HEK293 (cell line): ENCODE measurements around the gene CYP4F3.

Experiments
- CTCF ChIA-PET: fragments of 350-600 bp; formaldehyde crosslinking; extraction: SDS; loops from one replicate; lab custom pipeline; 2021; ENCODE audit warnings: antibody characterized with exemption; lab: Yijun Ruan, JAX
- POLR2A ChIA-PET: fragments of 300-600 bp; formaldehyde crosslinking; extraction: SDS; loops from one replicate; lab custom pipeline; 2020; ENCODE audit warnings: antibody characterized with exemption, inconsistent platforms; lab: Yijun Ruan, JAX
- H3K27ac ChIP-seq: fragments of 200-500 bp; sonication (Bioruptor generic); 2 replicates; pipeline ENCODE4 v1.5.1; 2014; ENCODE audit warnings: low read depth, low read length, control low read depth, inconsistent platforms; ENCODE audit errors: extremely low read depth
- H3K36me3 ChIP-seq, 2 experiments: fragments of 200-500 bp in 1 of 2; sonication (Bioruptor generic) in 1 of 2; 1 replicate in 1 of 2; 2 replicates in 1 of 2; pipeline ENCODE4 v1.5.1; 2014 to 2017; ENCODE audit warnings: inconsistent platforms in 2 of 2, low read length in 2 of 2; ENCODE audit not compliant: control insufficient read depth in 2 of 2, insufficient read depth in 1 of 2
- H3K4me1 ChIP-seq: fragments of 200-500 bp; sonication (Bioruptor generic); 2 replicates; pipeline ENCODE4 v1.5.1; 2014; ENCODE audit warnings: mild to moderate bottlenecking, low read length, inconsistent platforms; ENCODE audit not compliant: control insufficient read depth, insufficient read depth
- H3K4me3 ChIP-seq: 2 replicates; pipeline ENCODE4 v1.5.1; 2011; ENCODE audit warnings: low read depth, mild to moderate bottlenecking, control low read depth, low read length, moderate library complexity
- H3K9me3 ChIP-seq: fragments of 200-500 bp; sonication (Bioruptor generic); 2 replicates; pipeline ENCODE4 v1.5.1; 2014; ENCODE audit warnings: low read depth, low read length, inconsistent platforms; ENCODE audit not compliant: control insufficient read depth, insufficient read depth
- GFI1B ChIP-seq: fragments of 450-650 bp; formaldehyde crosslinking; IDR thresholded peaks from 2 replicates; pipeline ENCODE4 v1.5.1; 2016; ENCODE audit warnings: missing biosample characterization, missing genetic modification characterization
- GLIS1 ChIP-seq: fragments of 450-650 bp; formaldehyde crosslinking; IDR thresholded peaks from 2 replicates; pipeline ENCODE4 v1.5.1; 2016; ENCODE audit warnings: missing biosample characterization, missing genetic modification characterization
- IKZF3 ChIP-seq: fragments of 450-650 bp; IDR thresholded peaks from 2 replicates; pipeline ENCODE4 v1.5.0; 2018; ENCODE audit warnings: missing biosample characterization, mild to moderate bottlenecking, missing genetic modification characterization, moderate library complexity
- MYNN ChIP-seq: fragments of 450-650 bp; formaldehyde crosslinking; IDR thresholded peaks from 2 replicates; pipeline ENCODE4 v1.5.1; 2016; ENCODE audit warnings: missing biosample characterization, missing genetic modification characterization, borderline replicate concordance
- ZBTB7A ChIP-seq: fragments of 450-650 bp; formaldehyde crosslinking; IDR thresholded peaks from 2 replicates; pipeline ENCODE4 v1.5.1; 2016; ENCODE audit warnings: low read depth, missing biosample characterization, missing genetic modification characterization
- ZFP41 ChIP-seq: fragments of 450-650 bp; formaldehyde crosslinking; IDR thresholded peaks from 2 replicates; pipeline ENCODE4 v1.5.1; 2016; ENCODE audit warnings: missing biosample characterization, missing genetic modification characterization, borderline replicate concordance
- ZNF114 ChIP-seq: fragments of 450-650 bp; formaldehyde crosslinking; IDR thresholded peaks from 2 replicates; pipeline ENCODE4 v1.5.0; 2017; ENCODE audit warnings: missing biosample characterization, missing genetic modification characterization
- ZNF140 ChIP-seq: fragments of 450-650 bp; formaldehyde crosslinking; IDR thresholded peaks from 2 replicates; pipeline ENCODE4 v1.5.1; 2016; ENCODE audit warnings: missing biosample characterization, missing genetic modification characterization
- ZNF16 ChIP-seq: fragments of 450-650 bp; formaldehyde crosslinking; IDR thresholded peaks from 2 replicates; pipeline ENCODE4 v1.5.1; 2016; ENCODE audit warnings: low read depth, missing biosample characterization, missing genetic modification characterization
- ZNF184 ChIP-seq: fragments of 450-650 bp; IDR thresholded peaks from 2 replicates; pipeline ENCODE4 v1.5.1; 2018; ENCODE audit warnings: missing biosample characterization, mild to moderate bottlenecking, missing genetic modification characterization
- ZNF221 ChIP-seq: fragments of 450-650 bp; formaldehyde crosslinking; IDR thresholded peaks from 2 replicates; pipeline ENCODE4 v1.5.1; 2017; ENCODE audit warnings: missing biosample characterization, missing genetic modification characterization, borderline replicate concordance
- ZNF311 ChIP-seq: fragments of 450-650 bp; formaldehyde crosslinking; IDR thresholded peaks from 2 replicates; pipeline ENCODE4 v1.5.1; 2017; ENCODE audit warnings: missing biosample characterization, missing genetic modification characterization, borderline replicate concordance
- ZNF324 ChIP-seq: fragments of 450-650 bp; formaldehyde crosslinking; IDR thresholded peaks from 2 replicates; pipeline ENCODE4 v1.5.1; 2016; ENCODE audit warnings: missing biosample characterization, missing genetic modification characterization
- ZNF394 ChIP-seq: fragments of 450-650 bp; formaldehyde crosslinking; IDR thresholded peaks from 2 replicates; pipeline ENCODE4 v1.5.1; 2016; ENCODE audit warnings: missing biosample characterization, missing genetic modification characterization, mild to moderate bottlenecking, moderate library complexity, borderline replicate concordance
- ZNF530 ChIP-seq: fragments of 450-650 bp; formaldehyde crosslinking; IDR thresholded peaks from 2 replicates; pipeline ENCODE4 v1.5.1; 2016; ENCODE audit warnings: low read depth, missing biosample characterization, missing genetic modification characterization
- ZNF544 ChIP-seq: fragments of 450-650 bp; formaldehyde crosslinking; IDR thresholded peaks from 2 replicates; pipeline ENCODE4 v1.5.0; 2017; ENCODE audit warnings: missing biosample characterization, missing genetic modification characterization
- ZNF621 ChIP-seq: fragments of 450-650 bp; formaldehyde crosslinking; IDR thresholded peaks from 2 replicates; pipeline ENCODE4 v1.5.1; 2017; ENCODE audit warnings: missing biosample characterization, missing genetic modification characterization
- ZNF626 ChIP-seq: fragments of 450-650 bp; sonication (Bioruptor Pico); formaldehyde crosslinking; IDR thresholded peaks from 2 replicates; pipeline ENCODE4 v1.5.1; 2018; ENCODE audit warnings: missing biosample characterization, missing genetic modification characterization, inconsistent platforms
- ZNF629 ChIP-seq: fragments of 450-650 bp; formaldehyde crosslinking; IDR thresholded peaks from 2 replicates; pipeline ENCODE4 v1.5.1; 2017; ENCODE audit warnings: missing biosample characterization, missing genetic modification characterization
- ZNF76 ChIP-seq: fragments of 450-650 bp; formaldehyde crosslinking; IDR thresholded peaks from 2 replicates; pipeline ENCODE4; 2016; ENCODE audit warnings: low read depth, missing biosample characterization, missing genetic modification characterization, borderline replicate concordance
- ZNF792 ChIP-seq: fragments of 450-650 bp; formaldehyde crosslinking; IDR thresholded peaks from 2 replicates; pipeline ENCODE4 v1.5.1; 2016; ENCODE audit warnings: missing biosample characterization, missing genetic modification characterization
- TF ChIP-seq, protein P1 (sequence below): fragments of 450-650 bp; formaldehyde crosslinking; conservative IDR thresholded peaks from 2 replicates; pipeline ENCODE4 v1.5.1; 2016; ENCODE audit warnings: low read depth, missing biosample characterization, missing genetic modification characterization
- TF ChIP-seq, protein P2 (sequence below): fragments of 450-650 bp; formaldehyde crosslinking; IDR thresholded peaks from 2 replicates; pipeline ENCODE4 v1.5.1; 2016; ENCODE audit warnings: missing biosample characterization, missing genetic modification characterization, low read depth

The CYP4F3 gene

DNA sequence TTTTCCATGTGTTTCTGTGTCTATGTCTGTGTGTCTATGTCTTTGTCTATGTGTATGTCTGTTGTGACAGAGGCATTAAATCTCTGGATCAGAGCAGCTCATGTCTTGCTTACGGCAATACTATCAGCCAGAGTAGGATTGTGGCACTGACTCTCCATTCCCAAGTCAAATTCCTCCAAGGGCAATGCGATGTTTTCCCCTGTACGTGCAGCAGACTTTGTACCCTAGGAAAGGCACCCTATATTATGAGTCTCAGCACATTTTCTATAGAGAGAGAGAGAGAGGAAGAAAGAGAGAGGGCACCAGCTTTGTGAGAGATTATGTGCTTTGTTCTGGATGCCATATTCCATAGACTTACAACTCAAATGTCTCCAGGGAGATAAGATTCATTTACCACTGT is 11.1 kb downstream of the CYP4F3 start (continued):
- TF ChIP-seq, protein P1, sequence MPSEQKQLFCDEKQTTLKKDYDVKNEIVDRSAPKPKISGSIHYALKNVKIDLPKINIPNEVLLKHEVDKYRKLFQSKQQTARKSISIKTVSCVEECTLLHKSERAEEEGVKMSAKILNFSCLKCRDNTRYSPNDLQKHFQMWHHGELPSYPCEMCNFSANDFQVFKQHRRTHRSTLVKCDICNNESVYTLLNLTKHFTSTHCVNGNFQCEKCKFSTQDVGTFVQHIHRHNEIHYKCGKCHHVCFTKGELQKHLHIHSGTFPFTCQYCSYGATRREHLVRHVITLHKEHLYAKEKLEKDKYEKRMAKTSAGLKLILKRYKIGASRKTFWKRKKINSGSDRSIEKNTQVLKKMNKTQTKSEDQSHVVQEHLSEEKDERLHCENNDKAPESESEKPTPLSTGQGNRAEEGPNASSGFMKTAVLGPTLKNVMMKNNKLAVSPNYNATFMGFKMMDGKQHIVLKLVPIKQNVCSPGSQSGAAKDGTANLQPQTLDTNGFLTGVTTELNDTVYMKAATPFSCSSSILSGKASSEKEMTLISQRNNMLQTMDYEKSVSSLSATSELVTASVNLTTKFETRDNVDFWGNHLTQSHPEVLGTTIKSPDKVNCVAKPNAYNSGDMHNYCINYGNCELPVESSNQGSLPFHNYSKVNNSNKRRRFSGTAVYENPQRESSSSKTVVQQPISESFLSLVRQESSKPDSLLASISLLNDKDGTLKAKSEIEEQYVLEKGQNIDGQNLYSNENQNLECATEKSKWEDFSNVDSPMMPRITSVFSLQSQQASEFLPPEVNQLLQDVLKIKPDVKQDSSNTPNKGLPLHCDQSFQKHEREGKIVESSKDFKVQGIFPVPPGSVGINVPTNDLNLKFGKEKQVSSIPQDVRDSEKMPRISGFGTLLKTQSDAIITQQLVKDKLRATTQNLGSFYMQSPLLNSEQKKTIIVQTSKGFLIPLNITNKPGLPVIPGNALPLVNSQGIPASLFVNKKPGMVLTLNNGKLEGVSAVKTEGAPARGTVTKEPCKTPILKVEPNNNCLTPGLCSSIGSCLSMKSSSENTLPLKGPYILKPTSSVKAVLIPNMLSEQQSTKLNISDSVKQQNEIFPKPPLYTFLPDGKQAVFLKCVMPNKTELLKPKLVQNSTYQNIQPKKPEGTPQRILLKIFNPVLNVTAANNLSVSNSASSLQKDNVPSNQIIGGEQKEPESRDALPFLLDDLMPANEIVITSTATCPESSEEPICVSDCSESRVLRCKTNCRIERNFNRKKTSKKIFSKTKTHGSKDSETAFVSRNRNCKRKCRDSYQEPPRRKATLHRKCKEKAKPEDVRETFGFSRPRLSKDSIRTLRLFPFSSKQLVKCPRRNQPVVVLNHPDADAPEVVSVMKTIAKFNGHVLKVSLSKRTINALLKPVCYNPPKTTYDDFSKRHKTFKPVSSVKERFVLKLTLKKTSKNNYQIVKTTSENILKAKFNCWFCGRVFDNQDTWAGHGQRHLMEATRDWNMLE (tag by site-specific recombination): no peak
- TF ChIP-seq ZNF140 (tag by site-specific recombination) (no peak), ZNF76 (tag by site-specific recombination) (no peak), ZBTB7A (tag by site-specific recombination) (no peak), ZNF324 (tag by site-specific recombination) (no peak), MYNN (tag by site-specific recombination) (no peak), ZNF184 (tag by site-specific recombination) (no peak), GLIS1 (tag by site-specific recombination) (no peak), GFI1B (tag by site-specific recombination) (no peak), ZNF311 (no peak), ZNF530 (tag by site-specific recombination) (no peak)

DNA sequence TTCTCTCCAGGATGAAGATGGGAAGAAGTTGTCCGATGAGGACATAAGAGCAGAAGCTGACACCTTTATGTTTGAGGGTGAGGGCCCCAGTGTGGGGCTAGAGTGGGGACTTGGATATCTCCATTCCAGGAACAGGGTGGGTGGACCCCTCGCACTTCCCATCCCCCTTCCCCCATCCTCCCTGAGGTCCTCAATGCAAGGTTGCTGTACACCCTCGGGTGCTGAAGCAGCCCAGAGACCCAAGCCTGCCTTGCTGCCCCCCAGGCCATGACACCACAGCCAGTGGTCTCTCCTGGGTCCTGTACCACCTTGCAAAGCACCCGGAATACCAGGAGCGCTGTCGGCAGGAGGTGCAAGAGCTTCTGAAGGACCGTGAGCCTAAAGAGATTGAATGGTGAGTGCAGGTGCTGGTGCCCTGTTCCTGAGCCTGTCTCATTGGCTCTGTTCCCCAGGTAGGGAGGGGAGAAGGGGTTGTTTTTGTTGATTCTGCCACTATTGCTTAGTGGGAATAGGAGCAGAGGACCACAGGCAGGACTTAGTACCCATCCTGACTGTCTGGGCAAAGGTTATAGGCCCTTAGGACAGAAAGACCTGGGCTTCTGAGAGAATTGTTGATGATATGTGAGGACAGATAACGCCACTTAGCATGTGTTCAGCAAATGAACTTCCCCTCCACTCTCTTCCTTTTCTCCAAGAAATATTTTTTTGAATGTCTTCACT is 12.0 kb downstream of the CYP4F3 start:
- POLR2A ChIA-PET: no interaction called here

DNA sequence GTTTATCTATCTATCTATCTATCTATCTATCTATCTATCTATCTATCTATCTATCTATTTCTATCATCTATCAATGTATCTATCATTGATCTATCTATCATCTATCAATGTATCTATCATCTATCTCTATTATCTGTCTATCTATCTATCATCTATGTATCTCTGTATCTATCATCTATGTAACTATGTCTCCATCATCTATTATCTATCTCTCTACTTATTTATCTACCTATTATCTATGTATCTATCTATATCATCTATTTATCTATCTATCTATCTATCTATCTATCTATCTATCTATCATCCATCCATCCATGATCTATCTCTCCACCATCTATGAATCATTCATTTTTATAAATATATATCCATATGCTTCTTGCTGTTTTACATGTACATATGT is 15.8 kb downstream of the CYP4F3 start:
- POLR2A ChIA-PET: no interaction called here
- no peaks in the 10 kb centered on the region for H3K4me1 ChIP-seq
- no peak overlapping the region for H3K27ac ChIP-seq
- H3K4me3 ChIP-seq: no peak overlapping the region
- CTCF ChIA-PET: interaction anchor here (0.6 kb wide), 1 partner anchor 433 kb away, joined by 4 read pairs; no protein-coding TSS in a partner anchor
- H3K36me3 ChIP-seq: no peaks in the 10 kb centered on the region
- no peak for TF ChIP-seq ZNF621 (tag by site-specific recombination)
- no peak for TF ChIP-seq ZFP41
- TF ChIP-seq ZNF114: no peak
- TF ChIP-seq, protein P2, sequence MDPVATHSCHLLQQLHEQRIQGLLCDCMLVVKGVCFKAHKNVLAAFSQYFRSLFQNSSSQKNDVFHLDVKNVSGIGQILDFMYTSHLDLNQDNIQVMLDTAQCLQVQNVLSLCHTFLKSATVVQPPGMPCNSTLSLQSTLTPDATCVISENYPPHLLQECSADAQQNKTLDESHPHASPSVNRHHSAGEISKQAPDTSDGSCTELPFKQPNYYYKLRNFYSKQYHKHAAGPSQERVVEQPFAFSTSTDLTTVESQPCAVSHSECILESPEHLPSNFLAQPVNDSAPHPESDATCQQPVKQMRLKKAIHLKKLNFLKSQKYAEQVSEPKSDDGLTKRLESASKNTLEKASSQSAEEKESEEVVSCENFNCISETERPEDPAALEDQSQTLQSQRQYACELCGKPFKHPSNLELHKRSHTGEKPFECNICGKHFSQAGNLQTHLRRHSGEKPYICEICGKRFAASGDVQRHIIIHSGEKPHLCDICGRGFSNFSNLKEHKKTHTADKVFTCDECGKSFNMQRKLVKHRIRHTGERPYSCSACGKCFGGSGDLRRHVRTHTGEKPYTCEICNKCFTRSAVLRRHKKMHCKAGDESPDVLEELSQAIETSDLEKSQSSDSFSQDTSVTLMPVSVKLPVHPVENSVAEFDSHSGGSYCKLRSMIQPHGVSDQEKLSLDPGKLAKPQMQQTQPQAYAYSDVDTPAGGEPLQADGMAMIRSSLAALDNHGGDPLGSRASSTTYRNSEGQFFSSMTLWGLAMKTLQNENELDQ (tag by site-specific recombination): no peak
- no peak for TF ChIP-seq ZNF544 (tag by site-specific recombination)
- TF ChIP-seq IKZF3 (tag by site-specific recombination): no peak
- no peaks in the 10 kb centered on the region for H3K9me3 ChIP-seq

More for the DNA sequence above, 12.0 kb downstream of the CYP4F3 start:
- TF ChIP-seq ZNF629 (tag by site-specific recombination): no peak
- no peak for TF ChIP-seq ZNF626 (tag by site-specific recombination)
- no peak for TF ChIP-seq ZNF792 (tag by site-specific recombination)
- TF ChIP-seq ZNF16 (tag by site-specific recombination): no peak
- no peak for TF ChIP-seq ZNF394 (tag by site-specific recombination)
- TF ChIP-seq ZNF324 (tag by site-specific recombination): no peak
- no peak for TF ChIP-seq ZNF221 (tag by site-specific recombination)
- no peak overlapping the region for H3K4me3 ChIP-seq
- no peaks in the 10 kb centered on the region for H3K36me3 ChIP-seq
- CTCF ChIA-PET: no interaction called here
- H3K9me3 ChIP-seq: no peaks in the 10 kb centered on the region
- H3K27ac ChIP-seq: no peak overlapping the region
- H3K4me1 ChIP-seq: no peaks in the 10 kb centered on the region
